GM18508 (cell line): ENCODE results near the gene NUMB.

ENCODE experiments used
- ATAC-seq: cut with Tn5 transposase; IDR thresholded peaks from one replicate; pipeline ENCODE4 v1.9.1; 2021; ENCODE audit warnings: moderate number of reproducible peaks; ENCODE audit not compliant: insufficient read depth, unreplicated experiment

Gene NUMB

DNA sequence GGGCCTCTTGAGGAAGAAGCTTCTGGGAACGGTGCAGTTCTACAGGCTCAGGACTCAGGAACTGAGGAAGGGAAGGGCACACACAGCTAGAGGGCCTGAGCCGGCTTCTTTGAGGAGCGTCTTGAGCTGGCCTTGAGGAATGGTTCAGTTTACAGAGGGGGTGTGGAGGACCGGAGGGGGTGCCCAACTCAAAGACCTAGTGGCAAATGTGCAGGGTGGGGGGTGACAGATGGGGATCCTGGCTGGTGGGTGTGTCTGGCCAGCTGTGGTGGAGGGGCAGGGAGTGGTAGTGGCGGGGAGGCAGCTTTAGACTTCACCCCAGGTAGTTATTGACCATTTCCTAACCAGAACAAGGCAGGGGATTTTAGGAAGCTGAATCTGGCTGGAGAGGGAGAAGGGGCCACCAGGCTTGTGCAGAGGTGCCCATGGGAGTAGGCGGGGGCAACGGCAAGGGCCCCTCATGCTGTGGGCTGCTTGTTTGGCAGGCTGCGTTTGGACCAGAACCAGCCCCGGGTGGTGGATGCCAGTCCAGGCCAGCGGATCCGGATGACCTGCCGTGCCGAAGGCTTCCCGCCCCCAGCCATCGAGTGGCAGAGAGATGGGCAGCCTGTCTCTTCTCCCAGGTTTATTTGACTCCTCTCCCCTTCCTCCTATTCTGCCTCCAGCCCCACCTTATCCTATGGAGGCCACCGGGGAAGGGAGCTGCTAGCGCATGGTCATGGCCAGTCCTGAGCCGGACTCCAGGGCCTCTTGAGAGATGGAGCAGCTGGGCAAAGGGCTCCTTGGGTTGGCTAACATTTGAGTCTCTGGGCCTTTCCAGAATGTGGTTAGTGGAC, 193.2 kb downstream of the NUMB start:
- no peak for ATAC-seq

DNA sequence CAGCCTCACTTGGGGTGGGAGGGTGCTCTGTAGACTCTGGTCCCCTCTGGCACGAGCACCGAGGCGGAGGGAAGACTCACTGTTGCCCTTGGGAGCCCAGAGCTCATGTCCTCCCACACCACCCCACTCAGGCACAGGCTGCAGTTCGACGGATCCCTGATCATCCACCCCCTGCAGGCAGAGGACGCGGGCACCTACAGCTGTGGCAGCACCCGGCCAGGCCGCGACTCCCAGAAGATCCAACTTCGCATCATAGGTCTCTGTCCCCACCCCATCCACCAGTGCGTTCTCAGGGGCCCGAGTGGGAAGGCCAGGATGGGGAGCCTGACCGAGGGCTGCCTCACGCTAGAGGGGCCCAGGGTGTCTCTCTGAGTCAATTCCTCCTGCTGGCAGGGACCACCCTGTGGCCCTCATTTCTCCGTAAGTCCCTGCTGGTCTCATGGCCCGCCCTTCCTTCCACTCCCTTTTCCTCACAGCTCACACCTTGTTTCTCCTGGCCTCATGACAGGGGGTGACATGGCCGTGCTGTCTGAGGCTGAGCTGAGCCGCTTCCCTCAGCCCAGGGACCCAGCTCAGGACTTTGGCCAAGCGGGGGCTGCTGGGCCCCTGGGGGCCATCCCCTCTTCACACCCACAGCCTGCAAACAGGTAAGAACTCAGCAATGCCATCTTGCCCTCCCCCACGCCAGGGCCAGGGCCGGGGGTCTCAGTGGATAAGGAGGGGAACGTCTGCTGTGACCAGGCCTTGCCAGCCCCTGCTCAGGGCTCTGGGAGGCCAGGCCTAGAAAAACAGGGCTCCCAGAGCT, 194.1 kb downstream of the NUMB start:
- no peak for ATAC-seq

DNA sequence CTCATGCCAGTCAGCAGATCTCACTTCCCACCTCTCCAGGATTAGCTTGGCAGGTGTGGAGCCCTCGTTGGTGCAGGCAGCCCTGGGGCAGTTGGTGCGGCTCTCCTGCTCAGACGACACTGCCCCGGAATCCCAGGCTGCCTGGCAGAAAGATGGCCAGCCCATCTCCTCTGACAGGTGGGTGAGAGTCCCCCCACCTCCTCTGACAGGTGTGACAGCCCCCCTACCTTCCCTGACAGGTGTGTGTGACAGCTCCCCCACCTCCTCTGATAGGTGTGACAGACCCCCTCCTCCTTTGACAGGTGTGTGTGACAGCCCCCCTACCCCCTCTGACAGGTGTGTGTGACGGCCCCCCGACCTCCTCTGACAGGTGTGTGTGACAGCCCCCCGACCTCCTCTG, 194.7 kb downstream of the NUMB start:
- ATAC-seq, result no peak

DNA sequence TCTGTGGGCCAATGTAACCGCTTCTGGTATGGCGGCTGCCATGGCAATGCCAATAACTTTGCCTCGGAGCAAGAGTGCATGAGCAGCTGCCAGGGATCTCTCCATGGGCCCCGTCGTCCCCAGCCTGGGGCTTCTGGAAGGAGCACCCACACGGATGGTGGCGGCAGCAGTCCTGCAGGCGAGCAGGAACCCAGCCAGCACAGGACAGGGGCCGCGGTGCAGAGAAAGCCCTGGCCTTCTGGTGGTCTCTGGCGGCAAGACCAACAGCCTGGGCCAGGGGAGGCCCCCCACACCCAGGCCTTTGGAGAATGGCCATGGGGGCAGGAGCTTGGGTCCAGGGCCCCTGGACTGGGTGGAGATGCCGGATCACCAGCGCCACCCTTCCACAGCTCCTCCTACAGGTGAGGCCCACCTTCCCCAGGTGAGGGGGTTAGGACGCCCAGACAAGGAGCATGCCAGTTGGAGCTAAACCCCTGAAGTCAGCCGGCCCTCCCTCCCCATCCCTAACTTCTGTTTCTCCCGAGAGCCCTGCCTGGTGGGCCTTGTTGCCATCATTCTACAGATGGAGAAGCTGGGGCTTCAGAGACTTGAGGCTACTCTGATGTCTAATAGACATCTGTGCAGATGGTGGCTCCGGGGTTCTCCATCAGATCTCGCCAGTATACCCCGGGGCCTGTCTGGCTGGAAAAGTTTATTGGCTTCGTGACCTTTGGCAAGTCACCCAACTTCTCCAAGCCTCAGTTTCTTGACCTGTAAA, 195.7 kb downstream of the NUMB start:
- ATAC-seq, result no peak

DNA sequence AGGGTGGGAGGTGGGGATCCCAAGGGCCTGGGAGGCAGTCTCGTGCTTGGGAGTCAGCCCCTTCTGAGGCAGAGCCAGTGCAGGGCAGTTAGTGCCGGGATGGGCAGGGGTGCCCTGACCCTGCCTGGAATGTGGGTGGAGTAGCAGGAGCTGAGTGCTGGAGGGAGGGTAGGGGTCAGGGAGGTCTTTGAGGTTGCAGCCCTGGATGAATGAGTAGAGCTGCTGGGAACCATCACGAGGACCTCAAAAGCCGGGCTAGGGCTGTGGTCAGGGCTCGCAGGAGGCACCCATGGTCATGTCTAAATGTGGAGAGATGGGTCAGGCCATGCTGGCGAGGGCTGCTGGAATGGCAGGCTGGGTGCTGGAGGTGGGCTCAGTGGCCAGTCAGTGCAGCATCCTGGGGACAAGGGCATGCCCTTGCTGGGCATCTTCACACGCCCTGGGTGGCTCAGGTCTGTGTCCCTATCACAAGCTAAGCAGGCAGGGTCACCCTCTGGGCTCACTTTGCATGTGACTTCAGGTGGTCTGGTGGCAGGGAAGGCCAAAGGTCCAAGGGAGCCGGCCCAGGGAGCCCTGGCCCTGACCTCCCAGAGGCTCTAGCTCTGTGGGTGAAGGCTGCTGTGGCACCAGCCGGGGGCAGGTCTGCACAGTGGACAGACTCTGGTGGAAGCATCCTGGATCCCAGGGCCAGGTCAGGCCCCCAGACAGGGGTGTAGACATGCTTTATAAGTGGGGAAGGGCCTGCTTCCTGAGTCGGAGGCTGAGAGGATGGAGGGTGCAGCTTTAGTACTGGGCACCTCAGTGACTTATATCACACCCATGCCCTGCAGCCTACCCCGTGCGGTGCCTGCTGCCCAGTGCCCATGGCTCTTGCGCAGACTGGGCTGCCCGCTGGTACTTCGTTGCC, 196.6 kb downstream of the NUMB start:
- ATAC-seq, result no peak

DNA sequence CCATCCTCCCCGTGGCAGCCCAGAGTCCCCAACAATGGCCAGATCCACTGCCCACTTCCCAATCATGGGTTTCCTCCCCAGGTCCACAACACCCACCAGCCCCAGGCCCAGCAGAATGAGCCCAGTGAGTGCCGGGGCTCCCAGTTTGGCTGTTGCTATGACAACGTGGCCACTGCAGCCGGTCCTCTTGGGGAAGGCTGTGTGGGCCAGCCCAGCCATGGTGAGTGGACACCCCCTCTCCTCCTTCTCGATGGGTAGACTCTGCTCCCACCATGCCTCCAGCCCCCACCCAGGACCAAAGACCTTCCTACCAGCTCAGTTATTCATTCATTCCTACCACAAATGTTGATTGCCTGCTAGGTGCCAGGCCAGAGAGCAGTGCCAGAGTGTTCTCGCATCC, 197.3 kb downstream of the NUMB start:
- no peak for ATAC-seq

DNA sequence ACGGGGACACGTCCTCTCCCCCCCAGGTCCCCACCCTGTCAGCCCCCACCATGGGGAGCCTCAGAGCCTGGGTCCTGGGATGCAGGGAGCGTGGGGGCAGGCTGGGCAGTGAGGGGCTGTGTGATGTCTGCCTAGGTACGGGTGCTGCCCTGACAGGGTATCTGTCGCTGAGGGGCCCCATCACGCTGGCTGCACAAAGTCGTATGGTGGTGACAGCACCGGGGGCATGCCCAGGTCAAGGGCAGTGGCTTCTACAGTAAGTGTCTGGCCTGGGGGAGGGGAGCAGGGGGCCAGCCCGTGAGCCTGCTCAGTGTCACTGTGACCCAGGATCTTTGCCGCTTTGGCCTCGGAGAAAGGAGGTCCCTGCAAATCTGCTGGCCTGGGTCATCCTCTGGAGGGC, 197.8 kb downstream of the NUMB start:
- no peak for ATAC-seq

DNA sequence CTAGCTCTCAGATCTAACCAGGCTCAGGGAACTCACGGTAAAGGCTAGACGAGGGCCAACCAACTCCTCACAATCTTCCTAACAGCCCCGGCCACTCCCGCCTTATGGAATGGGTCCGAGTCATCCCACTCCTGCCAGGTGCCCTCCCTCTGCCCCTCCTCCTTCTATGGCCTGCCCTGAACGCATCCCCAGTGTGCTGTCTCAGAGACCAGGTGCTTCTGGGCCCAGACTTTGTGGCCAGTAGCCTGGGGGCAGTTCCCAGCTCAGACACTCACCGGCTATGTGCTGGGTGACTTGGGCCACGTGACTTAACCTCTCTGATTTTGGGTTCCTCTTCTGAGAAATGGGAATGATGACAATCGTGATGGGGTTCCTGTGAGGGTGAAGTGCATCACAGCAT, 198.5 kb downstream of the NUMB start:
- ATAC-seq, result no peak

DNA sequence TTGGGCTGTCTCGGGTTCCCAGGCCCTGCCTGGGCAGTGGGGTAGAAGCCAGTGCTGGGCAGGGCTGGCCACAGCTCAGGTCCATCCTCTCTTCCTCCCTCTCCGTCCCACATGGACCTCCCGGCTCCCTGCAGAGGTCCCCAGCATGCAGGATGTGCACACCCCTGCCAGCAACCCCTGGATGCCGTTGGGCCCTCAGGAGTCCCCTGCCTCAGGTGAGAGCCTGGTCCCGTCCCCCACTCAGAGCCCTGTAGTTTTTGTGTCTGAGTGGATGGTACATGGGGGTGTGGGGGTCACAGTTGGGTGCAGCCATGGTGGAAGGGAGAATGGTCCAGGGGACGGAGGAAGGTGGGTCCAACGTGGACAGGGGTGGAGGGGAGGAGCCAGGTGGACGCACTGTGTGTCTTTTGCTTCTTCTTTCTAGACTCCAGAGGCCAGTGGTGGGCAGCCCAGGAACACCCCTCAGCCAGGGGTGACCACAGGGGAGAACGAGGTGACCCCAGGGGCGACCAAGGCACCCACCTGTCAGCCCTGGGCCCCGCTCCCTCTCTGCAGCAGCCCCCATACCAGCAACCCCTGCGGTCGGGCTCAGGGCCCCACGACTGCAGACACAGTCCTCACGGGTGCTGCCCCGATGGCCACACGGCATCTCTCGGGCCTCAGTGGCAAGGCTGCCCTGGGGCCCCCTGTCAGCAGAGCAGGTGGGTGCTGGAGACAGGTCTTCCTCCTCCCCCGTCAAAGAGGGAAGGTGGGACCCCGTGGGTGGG, 199.3 kb downstream of the NUMB start:
- ATAC-seq, result no peak

DNA sequence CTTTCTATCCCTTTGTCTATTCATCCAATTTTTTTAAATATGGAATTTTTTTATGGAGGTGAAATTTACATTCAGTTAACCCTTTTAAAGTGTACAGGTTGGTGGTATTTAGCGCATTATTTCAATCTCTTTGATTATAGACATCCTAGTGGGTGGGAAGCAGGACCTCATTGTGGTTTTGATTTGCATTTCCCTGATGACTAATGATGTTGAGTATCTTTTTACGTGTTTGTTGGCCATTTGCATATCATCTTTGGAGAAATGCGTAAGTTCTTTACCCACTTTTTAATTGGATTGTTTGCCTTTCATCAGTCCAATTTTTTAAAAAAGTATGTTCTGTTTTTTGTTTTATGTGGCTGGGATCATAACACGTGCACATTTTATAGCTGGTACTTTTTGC, 200.3 kb downstream of the NUMB start:
- ATAC-seq, result no peak

DNA sequence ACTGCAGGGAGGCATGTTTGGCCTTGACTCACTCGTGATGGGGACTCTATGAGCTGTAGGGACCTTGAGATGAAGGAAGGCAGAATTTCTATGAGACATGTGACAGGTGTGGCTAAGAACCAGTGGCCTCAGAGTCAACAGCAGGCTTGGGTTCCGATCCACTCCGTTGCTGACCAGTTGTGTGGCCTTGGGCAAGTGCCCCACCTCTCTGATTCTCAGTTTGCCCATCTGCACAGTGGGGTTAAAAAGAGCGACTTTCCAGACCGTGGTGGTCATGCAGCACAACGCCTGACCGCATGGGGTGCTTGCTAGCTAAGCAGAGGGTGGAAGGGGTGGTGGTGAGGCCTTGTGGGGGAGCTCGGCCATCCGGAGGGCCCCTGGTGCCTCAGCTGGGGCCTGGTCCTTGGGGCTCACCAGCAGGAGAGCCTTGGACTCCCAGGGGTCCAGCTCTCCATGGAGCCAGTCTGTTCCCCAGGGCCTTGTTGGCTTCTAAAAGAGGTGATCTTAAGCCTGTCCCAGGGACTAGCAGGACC, 202.6 kb downstream of the NUMB start:
- ATAC-seq, result no peak

DNA sequence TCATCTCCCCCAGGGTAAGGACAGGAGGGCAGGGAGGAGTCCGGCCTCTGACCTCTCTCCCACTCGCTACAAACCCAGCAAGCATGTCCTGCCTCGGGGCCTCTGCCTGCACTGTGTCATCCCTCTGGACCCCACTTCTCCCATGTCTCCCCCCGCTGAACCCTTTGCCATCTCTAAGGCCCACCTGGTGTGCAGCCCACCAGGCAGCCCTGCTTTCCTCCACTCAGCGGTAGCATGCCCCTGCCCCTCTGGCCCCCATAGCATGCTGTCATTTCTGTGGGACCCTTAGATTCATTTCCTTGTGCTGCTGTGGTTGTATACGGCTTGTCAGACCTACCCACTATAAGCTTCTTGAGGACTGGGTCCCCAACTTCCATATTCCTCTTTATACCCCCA, 203.3 kb downstream of the NUMB start:
- ATAC-seq, result no peak

DNA sequence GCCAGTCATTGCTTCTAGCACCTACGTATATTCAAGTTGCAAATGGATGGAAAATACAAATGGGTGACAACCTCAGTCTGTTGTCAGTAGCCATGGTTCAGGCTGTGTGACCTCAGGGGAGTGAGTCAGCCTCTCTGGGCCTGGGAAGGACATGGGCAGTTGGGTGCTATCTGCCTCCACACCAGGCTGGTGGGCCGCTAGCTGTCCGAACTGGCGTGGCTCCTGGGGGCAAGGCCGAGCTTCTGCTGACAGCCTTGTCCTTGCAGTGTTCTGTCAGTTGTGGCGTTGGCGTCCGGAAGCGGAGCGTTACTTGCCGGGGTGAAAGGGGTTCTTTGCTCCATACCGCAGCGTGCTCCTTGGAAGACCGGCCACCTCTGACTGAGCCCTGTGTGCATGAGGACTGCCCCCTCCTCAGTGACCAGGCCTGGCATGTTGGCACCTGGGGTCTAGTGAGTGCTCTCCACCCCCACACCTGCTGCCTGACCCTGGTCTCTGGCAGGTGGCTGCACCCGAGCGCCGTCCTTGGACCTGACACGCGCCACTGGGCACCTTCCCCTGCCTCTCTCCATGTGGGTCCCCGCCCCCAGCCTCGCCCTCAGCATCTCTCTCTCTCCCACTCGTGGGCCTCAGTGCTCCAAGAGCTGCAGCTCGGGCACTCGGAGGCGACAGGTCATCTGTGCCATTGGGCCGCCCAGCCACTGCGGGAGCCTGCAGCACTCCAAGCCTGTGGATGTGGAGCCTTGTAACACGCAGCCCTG, 203.9 kb downstream of the NUMB start:
- ATAC-seq, result no peak

DNA sequence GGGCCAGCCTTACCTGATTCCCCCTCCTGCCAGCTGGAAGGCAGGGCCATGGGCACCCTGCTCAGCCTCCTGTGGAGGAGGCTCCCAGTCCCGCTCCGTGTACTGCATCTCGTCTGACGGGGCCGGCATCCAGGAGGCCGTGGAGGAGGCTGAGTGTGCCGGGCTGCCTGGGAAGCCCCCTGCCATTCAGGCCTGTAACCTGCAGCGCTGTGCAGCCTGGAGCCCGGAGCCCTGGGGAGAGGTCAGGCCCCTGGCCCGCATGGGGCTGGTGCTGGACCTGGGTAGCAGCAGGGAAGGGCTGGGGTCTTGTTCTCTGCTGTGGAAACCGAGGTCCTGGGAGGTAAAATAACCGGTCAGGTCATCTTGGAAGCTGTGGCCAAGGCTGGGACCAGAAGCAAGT, 204.6 kb downstream of the NUMB start:
- ATAC-seq, result no peak

DNA sequence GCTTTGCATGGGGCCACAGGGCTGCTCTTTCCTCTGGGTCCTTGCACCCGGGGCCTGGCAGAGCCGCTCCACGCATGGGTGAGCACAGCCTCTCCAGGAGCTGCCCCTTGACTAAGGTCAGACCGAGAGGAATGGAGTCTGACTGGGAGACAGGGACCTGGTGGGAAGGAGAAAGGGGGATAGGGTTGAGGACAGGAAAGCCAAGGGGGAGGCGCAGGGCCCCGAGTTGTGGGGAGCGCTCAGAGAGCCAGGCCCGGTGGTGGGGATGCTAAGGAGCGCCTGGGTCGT, 205.1 kb downstream of the NUMB start:
- ATAC-seq, result no peak

DNA sequence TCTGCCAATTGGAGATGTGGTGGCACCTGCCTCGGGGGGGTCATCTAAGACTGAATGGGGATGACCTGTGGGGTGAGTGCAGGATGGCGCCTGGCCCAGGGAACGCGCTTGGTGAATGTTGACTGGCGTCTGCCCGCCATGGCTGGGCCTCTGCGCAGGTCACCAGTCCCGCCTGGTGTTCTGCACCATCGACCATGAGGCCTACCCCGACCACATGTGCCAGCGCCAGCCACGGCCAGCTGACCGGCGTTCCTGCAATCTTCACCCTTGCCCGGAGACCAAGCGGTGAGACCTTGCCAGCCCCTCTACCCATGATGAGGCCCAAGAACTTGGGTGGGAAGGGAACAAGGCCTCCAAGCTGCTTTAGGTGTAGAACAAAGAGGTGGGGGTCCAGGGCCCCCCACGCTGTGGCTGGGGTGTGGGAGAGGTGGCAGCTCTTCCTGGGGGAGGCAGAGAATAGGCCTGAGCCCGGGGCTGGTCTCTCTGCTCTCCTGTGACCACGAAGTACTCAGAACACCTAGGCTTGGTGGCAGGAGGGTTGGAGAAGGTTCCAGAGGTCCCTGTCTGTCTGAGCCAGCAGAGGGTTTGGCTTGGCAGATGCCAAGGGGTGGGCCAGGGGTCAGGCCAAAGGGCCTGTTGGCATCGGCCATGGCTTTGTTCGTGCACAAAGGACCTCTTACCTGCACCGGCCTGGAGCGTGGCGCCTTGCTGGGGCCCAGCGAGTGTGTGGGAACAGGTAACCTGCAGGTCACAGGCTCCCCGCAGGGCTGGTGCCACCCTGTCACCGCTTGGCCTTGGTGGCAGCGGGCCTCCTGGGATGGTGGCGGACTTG, 205.6 kb downstream of the NUMB start:
- no peak for ATAC-seq

DNA sequence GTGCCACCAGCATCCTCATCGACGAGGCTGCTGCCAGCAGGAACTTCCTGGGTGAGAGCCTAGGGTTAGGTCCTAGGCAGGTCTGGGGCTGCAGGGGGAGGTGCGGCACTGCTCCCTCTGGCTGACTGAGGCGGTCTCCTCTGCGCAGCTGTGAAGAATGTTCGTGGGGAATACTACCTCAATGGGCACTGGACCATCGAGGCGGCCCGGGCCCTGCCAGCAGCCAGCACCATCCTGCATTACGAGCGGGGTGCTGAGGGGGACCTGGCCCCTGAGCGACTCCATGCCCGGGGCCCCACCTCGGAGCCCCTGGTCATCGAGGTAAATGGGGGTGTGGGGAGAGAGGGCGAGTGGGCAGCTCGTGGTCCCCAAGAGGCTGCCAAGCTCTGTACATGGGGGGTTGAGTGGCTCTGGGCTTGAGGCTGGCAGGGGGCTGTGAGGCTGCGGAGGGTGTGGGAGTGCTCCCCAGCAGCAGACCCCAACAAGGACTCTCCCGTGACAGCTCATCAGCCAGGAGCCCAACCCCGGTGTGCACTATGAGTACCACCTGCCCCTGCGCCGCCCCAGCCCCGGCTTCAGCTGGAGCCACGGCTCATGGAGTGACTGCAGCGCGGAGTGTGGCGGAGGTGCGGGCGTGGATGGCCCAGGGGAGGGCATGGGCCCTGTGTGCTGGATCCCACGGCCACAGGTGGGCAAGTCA, 206.7 kb downstream of the NUMB start:
- no peak for ATAC-seq
